Prostate gland (tissue), 2 donors: Measurements from ENCODE around the gene KAZN.

Experiments
- CTCF ChIP-seq, 4 experiments: fragments of 200-600 bp in 2 of 4; fragments of 450-650 bp in 2 of 4; sonication (generic) in 2 of 4; IDR thresholded peaks; 1 replicate in 3 of 4; 2 replicates in 1 of 4; pipeline ENCODE4 v1.5.1; 2016 to 2019; ENCODE audit warnings: antibody characterized with exemption in 4 of 4, mild to moderate bottlenecking in 2 of 4, moderate library complexity in 2 of 4
- POLR2A ChIP-seq: fragments of 450-650 bp; IDR thresholded peaks from one replicate; pipeline ENCODE4 v1.6.1; 2016; ENCODE audit warnings: antibody characterized with exemption, mild to moderate bottlenecking
- POLR2AphosphoS5 ChIP-seq: sonication (generic); formaldehyde crosslinking; IDR thresholded peaks from one replicate; pipeline ENCODE4 v1.6.1; 2017; ENCODE audit warnings: antibody characterized with exemption

GRCh38 chr1:14852291-14852690 lies 253.8 kb downstream of the KAZN start:
- TF ChIP-seq CTCF (IDR thresholded peaks at IDR 0.05) (no peak), POLR2AphosphoS5 (no peak), POLR2A (no peak)
